H9 (cell line): ENCODE data around the gene ASIC4. TPM values are rescaled to one million over a fixed set of nuclear protein-coding genes. Genes with fewer than 3 reads are reported as not detected.

ENCODE experiments used
- DNase-seq: peaks from one replicate; pipeline ENCODE4 v3.0.0-alpha.2; 2017
- H2AFZ ChIP-seq: one replicate; pipeline ENCODE4 v1.6.1; 2013; ENCODE audit warnings: mild to moderate bottlenecking, low read length, control low read depth, moderate library complexity
- H2AK5ac ChIP-seq: 2 replicates; pipeline ENCODE4 v1.6.1; 2013; ENCODE audit warnings: low read length, control low read depth, mixed read lengths; ENCODE audit not compliant: insufficient read length
- H2BK120ac ChIP-seq: one replicate; pipeline ENCODE4 v1.6.1; 2013; ENCODE audit warnings: low read depth, mild to moderate bottlenecking, low read length, control low read depth, inconsistent platforms; ENCODE audit not compliant: poor library complexity, severe bottlenecking
- H2BK12ac ChIP-seq: 2 replicates; pipeline ENCODE4 v1.6.1; 2013; ENCODE audit warnings: low read length, control low read depth, mixed read lengths, low read depth; ENCODE audit not compliant: insufficient read length
- H2BK15ac ChIP-seq: 2 replicates; pipeline ENCODE4 v1.6.1; 2013; ENCODE audit warnings: low read depth, low read length, control low read depth
- H2BK20ac ChIP-seq: one replicate; pipeline ENCODE4 v1.6.1; 2013; ENCODE audit warnings: low read depth, mild to moderate bottlenecking, low read length, control low read depth, inconsistent platforms; ENCODE audit not compliant: poor library complexity, severe bottlenecking
- H2BK5ac ChIP-seq: 2 replicates; pipeline ENCODE4 v1.6.1; 2013; ENCODE audit warnings: low read length, control low read depth, mixed read lengths; ENCODE audit not compliant: insufficient read length
- H3K14ac ChIP-seq: 2 replicates; pipeline ENCODE4 v1.6.1; 2013; ENCODE audit warnings: low read length, control low read depth; ENCODE audit not compliant: insufficient read depth
- H3K18ac ChIP-seq: 2 replicates; pipeline ENCODE4 v1.6.1; 2013; ENCODE audit warnings: low read depth, mild to moderate bottlenecking, mixed read lengths, low read length, control low read depth; ENCODE audit not compliant: insufficient read length
- H3K23ac ChIP-seq: 2 replicates; pipeline ENCODE4 v1.6.1; 2013; ENCODE audit warnings: low read length, control low read depth, mixed read lengths, low read depth; ENCODE audit not compliant: insufficient read length
- H3K23me2 ChIP-seq: 2 replicates; pipeline ENCODE4 v1.6.1; 2013; ENCODE audit warnings: low read depth, mild to moderate bottlenecking, mixed read lengths, low read length, control low read depth; ENCODE audit not compliant: insufficient read length, poor library complexity, severe bottlenecking
- H3K27ac ChIP-seq: 2 replicates; pipeline ENCODE4 v1.5.1; 2013; ENCODE audit warnings: low read length, control low read depth, mixed read lengths, low read depth; ENCODE audit not compliant: insufficient read length
- H3K27me3 ChIP-seq: 2 replicates; pipeline ENCODE4 v1.6.1; 2013; ENCODE audit warnings: low read length, control low read depth, inconsistent platforms; ENCODE audit not compliant: insufficient read depth
- H3K4ac ChIP-seq: 2 replicates; pipeline ENCODE4 v1.6.1; 2013; ENCODE audit warnings: low read depth, mild to moderate bottlenecking, control low read depth, inconsistent platforms, low read length, moderate library complexity
- H3K4me1 ChIP-seq: 2 replicates; pipeline ENCODE4 v1.6.1; 2013; ENCODE audit warnings: low read length, control low read depth, inconsistent platforms; ENCODE audit not compliant: insufficient read depth
- H3K4me2 ChIP-seq: 2 replicates; pipeline ENCODE4 v1.6.1; 2013; ENCODE audit warnings: low read length, control low read depth, mixed read lengths; ENCODE audit not compliant: insufficient read length, insufficient read depth
- H3K56ac ChIP-seq: 2 replicates; pipeline ENCODE4 v1.6.1; 2013; ENCODE audit warnings: low read depth, mild to moderate bottlenecking, mixed read lengths, low read length, control low read depth; ENCODE audit not compliant: insufficient read length
- H3K79me1 ChIP-seq: 2 replicates; pipeline ENCODE4 v1.6.1; 2013; ENCODE audit warnings: low read depth, mild to moderate bottlenecking, moderate library complexity, low read length, control low read depth, inconsistent platforms; ENCODE audit not compliant: insufficient read depth, poor library complexity, severe bottlenecking
- H3K79me2 ChIP-seq: 2 replicates; pipeline ENCODE4 v1.6.1; 2013; ENCODE audit warnings: low read length, control low read depth, inconsistent platforms; ENCODE audit not compliant: insufficient read depth
- H3K9ac ChIP-seq: 2 replicates; pipeline ENCODE4 v1.6.1; 2013; ENCODE audit warnings: low read length, control low read depth, mixed read lengths; ENCODE audit not compliant: insufficient read length; ENCODE audit errors: extremely low read depth
- H3K9me3 ChIP-seq: one replicate; pipeline ENCODE4 v1.6.1; 2013; ENCODE audit warnings: low read depth, low read length, inconsistent platforms; ENCODE audit not compliant: control insufficient read depth
- H3T11ph ChIP-seq: one replicate; pipeline ENCODE4 v1.6.1; 2013; ENCODE audit warnings: mild to moderate bottlenecking, low read length, control low read depth, inconsistent platforms
- H4K20me1 ChIP-seq: one replicate; pipeline ENCODE4 v1.6.1; 2013; ENCODE audit not compliant: control insufficient read depth, insufficient read length, insufficient read depth
- H4K5ac ChIP-seq: 2 replicates; pipeline ENCODE4 v1.6.1; 2013; ENCODE audit warnings: low read depth, mild to moderate bottlenecking, mixed read lengths, low read length, control low read depth; ENCODE audit not compliant: insufficient read length
- H4K8ac ChIP-seq: replicated peaks from 2 replicates; pipeline ENCODE4 v1.6.1; 2013; ENCODE audit warnings: low read length, control low read depth, mixed read lengths, low read depth; ENCODE audit not compliant: insufficient read length
- H4K91ac ChIP-seq: 2 replicates; pipeline ENCODE4 v1.6.1; 2013; ENCODE audit warnings: low read depth, mild to moderate bottlenecking, moderate library complexity, mixed read lengths, low read length, control low read depth; ENCODE audit not compliant: insufficient read length
- H3K27ac Mint-ChIP-seq, 3 experiments: 2 replicates in 2 of 3; 3 replicates in 1 of 3; pipeline ENCODE4 v1.8.0; 2020 to 2021; ENCODE audit warnings: mixed read lengths in 3 of 3, mild to moderate bottlenecking in 1 of 3, moderate library complexity in 1 of 3
- H3K27me3 Mint-ChIP-seq: 2 replicates; pipeline ENCODE4 v1.8.0; 2021; ENCODE audit warnings: low read depth, mild to moderate bottlenecking, moderate library complexity, mixed read lengths
- H3K36me3 Mint-ChIP-seq, 3 experiments: 2 replicates in 2 of 3; 3 replicates in 1 of 3; pipeline ENCODE4 v1.8.0; 2020 to 2021; ENCODE audit warnings: low read depth in 3 of 3, mixed read lengths in 3 of 3; ENCODE audit not compliant: insufficient read depth in 1 of 3
- H3K4me1 Mint-ChIP-seq, 2 experiments: 2 replicates each; pipeline ENCODE4 v1.8.0; 2020; ENCODE audit warnings: mixed read lengths in 2 of 2
- H3K4me3 Mint-ChIP-seq, 2 experiments: 2 replicates in 1 of 2; 3 replicates in 1 of 2; pipeline ENCODE4 v1.8.0; 2020 to 2021; ENCODE audit warnings: mild to moderate bottlenecking in 2 of 2, mixed read lengths in 2 of 2, moderate library complexity in 1 of 2
- H3K9me3 Mint-ChIP-seq, 2 experiments: 2 replicates in 1 of 2; 3 replicates in 1 of 2; pipeline ENCODE4 v1.8.0; 2020; ENCODE audit warnings: mild to moderate bottlenecking in 2 of 2, mixed read lengths in 2 of 2, moderate library complexity in 1 of 2
- CTCF ChIP-seq: fragments of 200-600 bp; sonication (generic); conservative IDR thresholded peaks from 3 replicates; pipeline ENCODE4 v1.8.0; 2021; ENCODE audit warnings: antibody characterized with exemption, mild to moderate bottlenecking
- WGBS: extraction: QIAGEN DNeasy Blood & Tissue Kit; methylation state at CpG from one replicate; pipeline ENCODE4 v1.1.7; 2013; ENCODE audit warnings: missing lambda C conversion rate, low lambda C conversion rate, mixed read lengths; ENCODE audit not compliant: insufficient read length; ENCODE audit errors: extremely low coverage; 5-methylcytosine and 5-hydroxymethylcytosine counted together
- total RNA-seq: library from RNA; stranded (reverse); gene quantifications from 2 replicates; pipeline ENCODE4 v1.2.1, GENCODE V29; 2021

The ASIC4 gene
- total RNA-seq, 1 experiment from 2014 or later, result 0.37 TPM

- no peak overlapping the region for H2BK15ac ChIP-seq
- no peak overlapping the region for H4K91ac ChIP-seq
- no peak overlapping the region for H2AK5ac ChIP-seq
- peaks cover 69% of the 10 kb centered on the region for H3K27me3 Mint-ChIP-seq
- no peaks in the 10 kb centered on the region; a peak in 2 of 5 replicates for H3K9me3 Mint-ChIP-seq
- peaks cover 3% of the 10 kb centered on the region for H3K23me2 ChIP-seq
- WGBS, result no CpG with 5 or more reads among the region's 21 CpGs
- H3K27ac Mint-ChIP-seq, result peak overlapping the region in 1 of 3 experiments; percentile 15; a peak in 1 of 7 replicates
- H2BK5ac ChIP-seq, result no peak overlapping the region
- peak overlapping the region; percentile 22 to 67 for H3K4me3 Mint-ChIP-seq
- H4K5ac ChIP-seq, result no peak overlapping the region
- peaks cover 37 to 44% of the 10 kb centered on the region in 2 experiments for H3K4me1 Mint-ChIP-seq
- no peak overlapping the region for H3K4ac ChIP-seq
- H3T11ph ChIP-seq, result no peak overlapping the region
- peaks cover 3% of the 10 kb centered on the region; the same call in 1 of the 2 replicates for H3K4me1 ChIP-seq
- no peaks in the 10 kb centered on the region for H3K36me3 Mint-ChIP-seq
- H3K27ac ChIP-seq, result no peak overlapping the region
- no peak overlapping the region for H3K56ac ChIP-seq
- H3K9ac ChIP-seq, result no peak overlapping the region
- no peaks in the 10 kb centered on the region for H4K20me1 ChIP-seq
- no peaks in the 10 kb centered on the region; the same call in 1 of the 2 replicates for H3K27me3 ChIP-seq
- TF ChIP-seq CTCF, result peak; percentile 98
- no peak overlapping the region for H2BK12ac ChIP-seq
- no peaks in the 10 kb centered on the region for H3K79me1 ChIP-seq
- no peaks in the 10 kb centered on the region for H3K9me3 ChIP-seq
- no peak overlapping the region for H2BK120ac ChIP-seq
- H3K4me2 ChIP-seq, result peak overlapping the region; percentile 40
- no peak overlapping the region for H4K8ac ChIP-seq
- no peak overlapping the region for H3K14ac ChIP-seq
- no peak overlapping the region for H3K23ac ChIP-seq
- H3K79me2 ChIP-seq, result no peaks in the 10 kb centered on the region
- peak; percentile 92 for DNase-seq
- H2AFZ ChIP-seq, result no peak overlapping the region
- no peak overlapping the region for H3K18ac ChIP-seq
- H2BK20ac ChIP-seq, result no peak overlapping the region
Measured at GRCh38 chr2:219530048-219530963, 16.0 kb downstream of the ASIC4 start.
